Prostate gland (tissue), 2 donors: ENCODE data around the gene LGI4.

Experiments
- CTCF ChIP-seq, 4 experiments: fragments of 200-600 bp in 2 of 4; fragments of 450-650 bp in 2 of 4; sonication (generic) in 2 of 4; IDR thresholded peaks; 1 replicate in 3 of 4; 2 replicates in 1 of 4; pipeline ENCODE4 v1.5.1; 2016 to 2019; ENCODE audit warnings: antibody characterized with exemption in 4 of 4, mild to moderate bottlenecking in 2 of 4, moderate library complexity in 2 of 4
- POLR2A ChIP-seq: fragments of 450-650 bp; IDR thresholded peaks from one replicate; pipeline ENCODE4 v1.6.1; 2016; ENCODE audit warnings: antibody characterized with exemption, mild to moderate bottlenecking

- peak; percentile 94 to 96 (median 96) for TF ChIP-seq CTCF (IDR thresholded peaks at IDR 0.05)
- no peak for TF ChIP-seq POLR2A
Measured at GRCh38 chr19:35135389-35135909, 590 bp upstream of the LGI4 start.
